ENCODE measurements around the gene ZNF628.

The ZNF628 gene

DNA sequence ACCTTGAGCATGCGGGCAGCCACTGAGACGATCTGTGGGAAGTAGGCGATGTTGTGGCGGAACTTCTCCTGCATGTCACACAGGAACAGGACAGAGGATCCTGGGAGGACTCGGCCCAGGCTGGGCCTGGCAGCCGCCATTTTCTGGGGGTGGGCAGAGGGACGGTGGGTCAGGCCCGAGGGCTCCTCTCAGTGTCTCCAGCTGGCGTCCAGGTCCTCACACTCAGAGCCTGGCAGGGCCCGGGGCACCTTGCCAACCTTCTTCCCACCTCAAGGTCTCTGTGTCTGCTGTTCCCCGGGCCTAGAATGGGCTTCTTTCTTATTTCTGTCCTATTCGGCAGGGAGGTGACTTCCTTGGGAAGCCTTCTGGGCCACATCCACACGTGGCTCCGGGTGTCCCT, 20.1 kb upstream of the ZNF628 start:
- no peak overlapping the region for H3K4me3 ChIP-seq (ENCODE audit: low read depth, low read length)
- TF ChIP-seq, protein P1, sequence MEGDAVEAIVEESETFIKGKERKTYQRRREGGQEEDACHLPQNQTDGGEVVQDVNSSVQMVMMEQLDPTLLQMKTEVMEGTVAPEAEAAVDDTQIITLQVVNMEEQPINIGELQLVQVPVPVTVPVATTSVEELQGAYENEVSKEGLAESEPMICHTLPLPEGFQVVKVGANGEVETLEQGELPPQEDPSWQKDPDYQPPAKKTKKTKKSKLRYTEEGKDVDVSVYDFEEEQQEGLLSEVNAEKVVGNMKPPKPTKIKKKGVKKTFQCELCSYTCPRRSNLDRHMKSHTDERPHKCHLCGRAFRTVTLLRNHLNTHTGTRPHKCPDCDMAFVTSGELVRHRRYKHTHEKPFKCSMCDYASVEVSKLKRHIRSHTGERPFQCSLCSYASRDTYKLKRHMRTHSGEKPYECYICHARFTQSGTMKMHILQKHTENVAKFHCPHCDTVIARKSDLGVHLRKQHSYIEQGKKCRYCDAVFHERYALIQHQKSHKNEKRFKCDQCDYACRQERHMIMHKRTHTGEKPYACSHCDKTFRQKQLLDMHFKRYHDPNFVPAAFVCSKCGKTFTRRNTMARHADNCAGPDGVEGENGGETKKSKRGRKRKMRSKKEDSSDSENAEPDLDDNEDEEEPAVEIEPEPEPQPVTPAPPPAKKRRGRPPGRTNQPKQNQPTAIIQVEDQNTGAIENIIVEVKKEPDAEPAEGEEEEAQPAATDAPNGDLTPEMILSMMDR (IDR thresholded peaks at IDR 0.05; ENCODE audit: borderline replicate concordance, insufficient read depth, low read depth, low read length), result no peak

DNA sequence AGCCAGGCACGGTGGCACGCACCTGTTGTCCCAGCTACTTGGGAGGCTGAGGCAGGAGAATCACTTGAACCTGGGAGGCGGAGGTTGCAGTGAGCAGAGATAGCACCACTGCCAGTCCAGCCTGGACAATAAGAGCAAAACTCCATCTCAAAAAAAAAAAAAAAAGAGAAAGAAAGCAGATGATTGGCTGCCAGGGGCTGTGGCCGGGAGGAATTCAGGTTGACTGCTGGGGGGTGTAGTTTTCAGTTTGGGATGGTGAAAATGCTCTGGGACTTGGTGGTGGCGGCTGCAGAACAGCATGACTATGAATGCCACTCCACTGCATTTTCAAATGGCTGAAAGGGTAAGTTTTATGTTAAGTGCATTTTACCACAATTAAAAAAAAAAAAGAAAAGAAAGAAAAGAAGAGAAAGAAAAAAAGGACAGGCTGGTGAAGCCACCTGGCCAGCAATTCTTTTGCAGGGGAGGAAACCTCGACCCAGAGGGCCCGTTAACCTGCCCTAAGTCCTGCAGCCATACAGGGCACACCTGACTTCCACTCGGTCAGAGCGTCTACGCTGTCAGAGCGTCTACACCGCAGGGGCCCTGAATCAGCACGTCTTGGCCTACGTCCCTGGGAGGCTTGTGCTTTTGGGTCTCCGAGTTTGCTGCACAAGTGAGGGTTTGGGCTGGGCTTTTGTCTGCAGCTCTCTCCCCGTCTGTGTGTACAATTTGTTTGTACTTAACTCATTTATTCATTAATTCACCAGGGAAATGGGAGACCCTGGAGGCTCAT, 18.5 kb upstream of the ZNF628 start:
- TF ChIP-seq, protein P1 (IDR thresholded peaks at IDR 0.05; ENCODE audit: borderline replicate concordance, insufficient read depth, low read depth, low read length), result no peak
- no peak overlapping the region for H3K4me3 ChIP-seq (ENCODE audit: low read depth, low read length)

DNA sequence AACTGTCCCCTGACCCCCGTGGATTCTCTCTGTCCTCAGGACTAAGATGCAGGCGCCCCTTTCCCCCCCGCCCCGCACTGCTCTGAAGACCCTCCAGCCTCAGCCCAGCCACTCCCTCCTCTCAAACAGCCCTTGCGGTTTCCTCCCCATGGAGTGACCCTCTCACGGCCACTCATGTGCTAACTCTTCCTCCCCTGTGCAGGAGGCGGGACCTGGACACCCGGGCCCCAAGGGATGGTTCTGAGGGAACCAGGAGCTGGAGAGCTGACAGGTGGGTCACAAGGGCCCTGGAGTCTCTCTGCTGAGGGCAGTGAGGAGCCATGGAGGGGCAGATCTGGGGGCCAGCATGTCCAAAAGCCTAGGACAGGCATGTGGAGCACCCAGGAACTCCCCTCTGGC, 16.9 kb upstream of the ZNF628 start:
- TF ChIP-seq, protein P1 (IDR thresholded peaks at IDR 0.05; ENCODE audit: borderline replicate concordance, insufficient read depth, low read depth, low read length), result no peak
- no peak overlapping the region for H3K4me3 ChIP-seq (ENCODE audit: low read depth, low read length)

DNA sequence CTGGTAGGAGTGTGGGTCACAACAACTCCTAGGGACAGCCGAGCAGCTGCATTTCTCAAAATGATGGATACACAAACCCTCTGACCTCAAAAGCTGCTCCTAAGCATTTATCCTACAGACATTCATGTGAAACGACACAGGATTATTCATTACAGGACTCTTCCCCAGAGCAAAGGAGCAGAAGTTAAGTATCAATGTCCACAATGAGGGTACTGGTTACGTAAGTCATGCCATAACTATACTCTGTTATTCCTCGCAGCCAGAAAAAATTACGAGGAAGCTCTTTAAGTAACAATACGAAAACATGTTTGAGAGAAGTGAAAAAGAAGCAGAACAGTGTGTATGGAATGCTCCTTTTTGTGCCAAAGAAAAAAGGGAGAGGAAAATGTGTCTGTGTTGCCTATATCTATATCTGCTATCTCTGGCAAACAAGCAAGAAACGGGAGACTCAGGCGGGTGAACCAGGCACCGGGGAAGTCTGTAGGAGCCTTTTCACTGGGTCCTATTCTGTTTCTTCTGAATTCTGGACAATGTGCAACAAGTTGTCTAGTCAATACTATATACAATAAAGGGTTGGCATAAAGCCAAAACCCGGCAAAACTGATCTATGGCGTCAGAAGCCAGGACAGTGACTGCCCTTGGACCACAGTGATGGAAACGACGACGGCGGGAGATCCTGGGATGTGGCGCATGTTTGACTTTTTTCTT, 16.3 kb upstream of the ZNF628 start:
- H3K4me3 ChIP-seq (ENCODE audit: low read depth, low read length), result no peak overlapping the region
- TF ChIP-seq, protein P1 (IDR thresholded peaks at IDR 0.05; ENCODE audit: borderline replicate concordance, insufficient read depth, low read depth, low read length), result no peak

DNA sequence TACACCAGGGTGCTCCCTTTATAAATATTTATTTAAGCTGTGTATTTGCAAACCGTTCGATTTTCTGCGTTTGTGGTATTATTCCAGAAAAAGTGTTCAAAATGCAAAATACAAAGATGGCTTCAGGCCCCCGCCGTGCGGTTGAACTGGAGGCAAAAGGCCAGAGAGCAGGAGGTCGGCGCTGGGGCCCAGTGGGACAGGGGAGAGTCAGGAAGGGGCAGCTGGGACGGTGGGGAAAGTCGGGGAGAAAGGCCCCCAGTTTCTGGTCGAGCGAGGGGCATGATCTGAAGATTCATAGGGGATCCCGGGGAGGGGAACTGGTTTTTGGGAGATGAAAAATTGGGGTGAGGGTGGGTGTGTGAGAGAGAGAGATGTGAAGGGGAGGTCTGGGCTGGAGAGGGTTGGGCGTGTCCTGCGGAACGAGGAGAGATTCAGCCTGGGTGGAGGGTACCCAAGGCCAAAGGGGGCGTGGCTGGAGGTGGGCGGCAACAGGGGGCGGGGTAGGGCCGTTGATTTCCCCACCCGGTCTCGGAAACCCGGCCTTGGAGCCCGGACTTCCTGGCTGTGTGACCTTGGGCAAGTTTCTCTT, 15.7 kb upstream of the ZNF628 start:
- H3K4me3 ChIP-seq (ENCODE audit: low read depth, low read length), result peak overlapping the region; percentile 87
- TF ChIP-seq, protein P1 (IDR thresholded peaks at IDR 0.05; ENCODE audit: borderline replicate concordance, insufficient read depth, low read depth, low read length), result no peak

DNA sequence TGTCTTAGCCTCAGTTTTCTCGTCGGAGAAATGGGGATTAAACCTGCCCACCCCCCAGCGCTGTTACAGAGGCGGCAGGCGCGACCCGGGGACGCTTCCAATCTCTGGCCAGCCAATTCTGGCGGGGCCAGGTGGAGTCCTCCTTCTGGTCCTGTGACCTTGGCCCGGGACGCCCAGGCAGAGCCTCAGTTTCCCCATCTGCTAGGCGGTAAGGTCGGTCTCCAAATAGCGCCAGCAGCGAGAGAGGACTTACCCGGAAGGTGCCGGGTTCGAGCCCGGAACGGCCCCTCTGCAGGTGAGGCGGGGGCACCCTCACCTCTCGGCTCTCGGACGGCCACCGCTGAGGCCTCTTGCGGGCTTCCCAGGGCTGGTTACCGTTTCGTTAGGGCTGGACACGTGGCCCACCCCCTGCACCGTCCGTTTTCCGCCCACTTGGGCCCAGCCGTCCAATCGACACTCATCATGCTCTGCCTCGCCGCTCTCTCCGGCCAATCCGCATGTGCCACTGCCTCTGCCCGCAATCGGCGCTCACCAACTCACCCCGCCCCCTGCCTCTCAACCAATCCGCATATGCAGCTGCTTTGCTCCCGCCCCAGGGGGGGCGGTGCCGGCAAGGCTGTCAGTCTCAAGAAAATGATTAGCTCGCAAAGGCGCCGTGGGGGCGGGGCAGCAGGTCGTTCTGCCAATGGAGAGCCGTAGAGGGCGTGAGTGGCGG, 15.0 kb upstream of the ZNF628 start, which contains the start of gene ISOC2:
TSS of gene ISOC2 (minus strand) at position 384 of the 715 bp plus-strand sequence. CDS start 5,156 bp downstream, outside the sequence.
- H3K4me3 ChIP-seq (ENCODE audit: low read depth, low read length), result peak within 1 kb of the TSS; percentile 87
- TF ChIP-seq, protein P1 (IDR thresholded peaks at IDR 0.05; ENCODE audit: borderline replicate concordance, insufficient read depth, low read depth, low read length), result no peak

All from GM12875 (cell line).